HepG2 (cell line): ENCODE data around the gene EIF4E1B. TPM values are rescaled to one million over a fixed set of nuclear protein-coding genes. Genes with fewer than 3 reads are reported as not detected.
A peak's percentile ranks its signal among the peaks of the same experiment; 100 is the strongest.

ENCODE experiments used
- ARID3A ChIP-seq: IDR thresholded peaks from 2 replicates; pipeline ENCODE4 v1.6.1; 2012; ENCODE audit warnings: low read depth, low read length, improper control_type of control experiment
- ARNTL ChIP-seq: sonication (generic); formaldehyde crosslinking; IDR thresholded peaks from 2 replicates; pipeline ENCODE4 v1.4.0; 2020; ENCODE audit warnings: mild to moderate bottlenecking, missing genetic modification reagents
- HMG20B ChIP-seq: conservative IDR thresholded peaks from 2 replicates; pipeline ENCODE4 v1.6.1; 2016; ENCODE audit warnings: missing genetic modification reagents, missing compliant biosample characterization
- PRMT3 ChIP-seq: sonication (generic); formaldehyde crosslinking; IDR thresholded peaks from 2 replicates; pipeline ENCODE4 v1.8.1; 2022; ENCODE audit warnings: low read depth, mild to moderate bottlenecking, moderate library complexity, missing genetic modification reagents, borderline replicate concordance
- REXO4 ChIP-seq: sonication (generic); formaldehyde crosslinking; IDR thresholded peaks from 2 replicates; pipeline ENCODE4 v1.8.0; 2022; ENCODE audit warnings: missing genetic modification reagents, mild to moderate bottlenecking, borderline replicate concordance
- SNAPC5 ChIP-seq: sonication (generic); formaldehyde crosslinking; IDR thresholded peaks from 2 replicates; pipeline ENCODE4 v1.8.1; 2023; ENCODE audit warnings: mild to moderate bottlenecking, missing genetic modification reagents, borderline replicate concordance
- THAP7 ChIP-seq: sonication (generic); formaldehyde crosslinking; IDR thresholded peaks from 2 replicates; pipeline ENCODE4 v1.8.1; 2023; ENCODE audit warnings: mild to moderate bottlenecking, missing genetic modification reagents
- YEATS4 ChIP-seq: sonication (generic); formaldehyde crosslinking; IDR thresholded peaks from 2 replicates; pipeline ENCODE4 v1.4.0; 2020; ENCODE audit warnings: missing genetic modification reagents, borderline replicate concordance
- ZBTB26 ChIP-seq: IDR thresholded peaks from 2 replicates; pipeline ENCODE4 v1.6.1; 2016; ENCODE audit warnings: missing compliant biosample characterization, missing genetic modification reagents, borderline replicate concordance
- ZFY ChIP-seq: sonication (generic); formaldehyde crosslinking; IDR thresholded peaks from 2 replicates; pipeline ENCODE4 v1.4.0; 2020; ENCODE audit warnings: missing genetic modification reagents
- ZHX2 ChIP-seq, 2 experiments: sonication (generic) in 1 of 2; formaldehyde crosslinking in 1 of 2; IDR thresholded peaks; 2 replicates each; pipeline versions ENCODE4 v1.6.1 to v1.9.0; 2014 to 2022; ENCODE audit warnings: antibody characterized with exemption in 1 of 2, borderline replicate concordance in 1 of 2, inconsistent platforms in 1 of 2, low read depth in 1 of 2, missing genetic modification reagents in 1 of 2
- ZNF260 ChIP-seq: sonication (generic); formaldehyde crosslinking; IDR thresholded peaks from 2 replicates; pipeline ENCODE4 v1.4.0; 2020; ENCODE audit warnings: missing genetic modification reagents, low read depth, mild to moderate bottlenecking, borderline replicate concordance
- ZNF598 ChIP-seq: sonication (generic); formaldehyde crosslinking; IDR thresholded peaks from 2 replicates; pipeline ENCODE4 v1.5.1; 2020; ENCODE audit warnings: mild to moderate bottlenecking, missing genetic modification reagents, borderline replicate concordance
- polyA plus RNA-seq, 8 experiments: library from polyadenylated mRNA; depleted of rRNA in 3 of 8; stranded (reverse) in 7 of 8; unstranded in 1 of 8; fragments of >200 nt; fragmentation: Illumina TruSeq in 4 of 8; extraction: Trizol in 4 of 8; gene quantifications; 2 replicates each; pipeline versions ENCODE4 v1.2.1 to v1.2.3, GENCODE V29; 2011 to 2016; ENCODE audit warnings: low read depth in 4 of 8, missing spikeins in 1 of 8, mixed read lengths in 1 of 8; ENCODE audit not compliant: insufficient read depth in 1 of 8
- total RNA-seq, 5 experiments: library from RNA; depleted of rRNA; stranded (reverse); fragments of >200 nt; fragmentation: Illumina TruSeq; extraction: Trizol; gene quantifications; 2 replicates each; pipeline ENCODE4 v1.2.3, GENCODE V29; 2016; ENCODE audit warnings: low read depth in 1 of 5

The EIF4E1B gene
- total and polyA plus RNA-seq, 2 of the 13 experiments (the other 11 are each of a cell fraction or from before 2014, with no cell fraction given) = not detected

- TF ChIP-seq HMG20B (CRISPR knock-in tag) (no peak), SNAPC5 (no peak), ZNF598 (peak; percentile 60; the same call in 1 of the 2 replicates), ARNTL (CRISPR knock-in tag) (no peak), THAP7 (peak; percentile 87; the same call in 1 of the 2 replicates), ZBTB26 (CRISPR knock-in tag) (no peak), PRMT3 (CRISPR knock-in tag) (no peak), ZFY (CRISPR knock-in tag) (peak; percentile 84), ZNF260 (CRISPR knock-in tag) (no peak), YEATS4 (CRISPR knock-in tag) (no peak), ARID3A (no peak), REXO4 (CRISPR knock-in tag) (no peak), ZHX2 (IDR thresholded peaks at IDR 0.05; ENCODE audit: low read depth) (no peak), ZHX2 (CRISPR knock-in tag; IDR thresholded peaks at IDR 0.05; ENCODE audit: borderline replicate concordance) (no peak)
Measured at GRCh38 chr5:176647030-176647842, 16.8 kb downstream of the EIF4E1B start, which contains the start of gene TSPAN17 (continued).
